Panc1 (cell line): ENCODE data around the gene COL26A1. TPM values are rescaled to one million over a fixed set of nuclear protein-coding genes. Genes with fewer than 3 reads are reported as not detected.

Source experiments
- ATAC-seq: fragments of 200-7000 bp; cut with Tn5 transposase; 2 replicates; pipeline ENCODE4 v1.9.1; 2020; ENCODE audit warnings: mild to moderate bottlenecking, moderate library complexity
- BruUV-seq: library from RNA; stranded (reverse); fragments of 400-500 nt; replicated peaks from 2 replicates; lab custom pipeline; 2021; lab: Mats Ljungman, UMichigan
- CTCF ChIA-PET: fragments of 300-600 bp; sonication (Branson Sonifier 250); formaldehyde crosslinking; loops from one replicate; lab custom pipeline; 2022; ENCODE audit warnings: antibody characterized with exemption; lab: Charles Lee
- POLR2A ChIA-PET: fragments of 300-600 bp; sonication (Branson Sonifier 250); formaldehyde crosslinking; loops from one replicate; lab custom pipeline; 2022; ENCODE audit warnings: antibody characterized with exemption; lab: Charles Lee
- DNase-seq: peaks from one replicate; pipeline ENCODE4 v3.0.0-alpha.2; 2010; ENCODE audit warnings: low read depth, low spot score
- H3K27ac ChIP-seq: 2 replicates; pipeline ENCODE4 v1.5.1; 2011; ENCODE audit warnings: mild to moderate bottlenecking, low read length, inconsistent platforms
- H3K27me3 ChIP-seq: fragments of 200-500 bp; sonication (Bioruptor generic); 2 replicates; pipeline ENCODE4 v1.6.0; 2014; ENCODE audit warnings: low read length, inconsistent platforms; ENCODE audit not compliant: control insufficient read depth, insufficient read depth
- H3K36me3 ChIP-seq: fragments of 200-500 bp; sonication (Bioruptor generic); 2 replicates; pipeline ENCODE4 v1.5.1; 2014; ENCODE audit warnings: inconsistent platforms, mild to moderate bottlenecking, low read length, moderate library complexity; ENCODE audit not compliant: control insufficient read depth, insufficient read depth
- H3K4me1 ChIP-seq: 2 replicates; pipeline ENCODE4 v1.5.1; 2011; ENCODE audit warnings: inconsistent platforms, mild to moderate bottlenecking, low read length, moderate library complexity; ENCODE audit not compliant: control insufficient read depth, insufficient read depth
- H3K4me3 ChIP-seq, 2 experiments: 2 replicates each; pipeline ENCODE4 v1.5.1; 2011 to 2012; ENCODE audit warnings: low read depth in 2 of 2, low read length in 2 of 2, mild to moderate bottlenecking in 2 of 2, inconsistent platforms in 1 of 2, moderate library complexity in 1 of 2
- H3K9me3 ChIP-seq: fragments of 200-500 bp; sonication (Bioruptor generic); 2 replicates; pipeline ENCODE4 v1.5.1; 2014; ENCODE audit warnings: low read depth, mild to moderate bottlenecking, inconsistent platforms, low read length, moderate library complexity; ENCODE audit not compliant: control insufficient read depth, insufficient read depth
- CTCF ChIP-seq: fragments of 450-650 bp; IDR thresholded peaks from 2 replicates; pipeline ENCODE4 v1.5.1; 2017; ENCODE audit warnings: mild to moderate bottlenecking
- POLR2AphosphoS5 ChIP-seq: IDR thresholded peaks from 2 replicates; pipeline ENCODE4 v1.6.1; 2012; ENCODE audit warnings: mild to moderate bottlenecking, low read depth, low read length, moderate library complexity
- REST ChIP-seq, 2 experiments: IDR thresholded peaks; 2 replicates each; pipeline ENCODE4 v1.6.1; 2011 to 2012; ENCODE audit warnings: low read depth in 2 of 2, control low read depth in 1 of 2, low read length in 1 of 2, mild to moderate bottlenecking in 1 of 2, moderate library complexity in 1 of 2; ENCODE audit not compliant: insufficient read depth in 1 of 2
- SIN3A ChIP-seq: IDR thresholded peaks from 2 replicates; pipeline ENCODE4 v1.6.1; 2012; ENCODE audit warnings: low read depth, mild to moderate bottlenecking, low read length, moderate library complexity, borderline replicate concordance; ENCODE audit not compliant: insufficient read depth
- TCF7L2 ChIP-seq: IDR thresholded peaks from 2 replicates; pipeline ENCODE4 v1.6.1; 2011; ENCODE audit warnings: mild to moderate bottlenecking, low read depth, low read length, inconsistent platforms
- in situ Hi-C: cut with HindIII; loops from 2 replicates; pipeline ENCODE4 v1.10.0; 2016; ENCODE audit warnings: low sequenced_read_pairs, low pct_unique_long_range_greater_than_20kb
- intact Hi-C: fragments of 100-400 bp; cut with micrococcal nuclease; formaldehyde crosslinking; loops from one replicate; pipeline ENCODE4 v1.10.0; 2022; ENCODE audit not compliant: unreplicated experiment
- total RNA-seq: library from RNA; stranded (reverse); gene quantifications from one replicate; pipeline ENCODE4 v1.2.1, GENCODE V29; 2021; ENCODE audit not compliant: unreplicated experiment

COL26A1 gene
- total RNA-seq, 1 experiment from 2014 or later, result 25.8 TPM

- peak overlapping the region; percentile 78 for H3K27ac ChIP-seq
- BruUV-seq, result no TSS peak
- intact Hi-C loops (no loop called here), in situ Hi-C loops (no loop called here)
- CTCF ChIA-PET, result interaction anchor here (0.9 kb wide), 1 partner anchor 64 kb away, joined by 3 read pairs; no protein-coding TSS in a partner anchor
- H3K9me3 ChIP-seq, result no peaks in the 10 kb centered on the region
- H3K36me3 ChIP-seq, result no peaks in the 10 kb centered on the region
- ATAC-seq (no peak), DNase-seq (no peak)
- H3K27me3 ChIP-seq, result no peaks in the 10 kb centered on the region; the same call in 1 of the 2 replicates
- no peak overlapping the region for H3K4me3 ChIP-seq
- POLR2A ChIA-PET, result no interaction called here
- TF ChIP-seq POLR2AphosphoS5 (no peak), REST (IDR thresholded peaks at IDR 0.05; ENCODE audit: insufficient read depth in 1 of 2, low read depth in 2 of 2, low read length in 1 of 2) (no peak), TCF7L2 (no peak), SIN3A (no peak), CTCF (no peak)
- H3K4me1 ChIP-seq, result peaks cover 39% of the 10 kb centered on the region
Measured at GRCh38 chr7:101376601-101377000, 13.9 kb downstream of the COL26A1 start.

GRCh38 chr7:101377189-101377736, 14.6 kb downstream of the COL26A1 start:
- POLR2A ChIA-PET, result no interaction called here
- Histone ChIP-seq H3K9me3 (no peaks in the 10 kb centered on the region), H3K4me3 (no peak overlapping the region), H3K4me1 (peaks cover 39% of the 10 kb centered on the region), H3K27ac (peak overlapping the region; percentile 78; the same call in 1 of the 2 replicates), H3K27me3 (no peaks in the 10 kb centered on the region; the same call in 1 of the 2 replicates), H3K36me3 (no peaks in the 10 kb centered on the region)
- in situ Hi-C loops (no loop called here), intact Hi-C loops (no loop called here)
- BruUV-seq, result no TSS peak
- DNase-seq (no peak), ATAC-seq (no peak)
- CTCF ChIA-PET, result interaction anchor here (0.9 kb wide), 1 partner anchor 63 kb away, joined by 3 read pairs; no protein-coding TSS in a partner anchor
- TF ChIP-seq REST (IDR thresholded peaks at IDR 0.05; ENCODE audit: insufficient read depth in 1 of 2, low read depth in 2 of 2, low read length in 1 of 2), result no peak
- TF ChIP-seq CTCF, result no peak
- no peak for TF ChIP-seq SIN3A
- TF ChIP-seq TCF7L2, result no peak
- no peak for TF ChIP-seq POLR2AphosphoS5
